HG03442 (cell line): ENCODE data around the gene GTF2A1L.
"Not testable (repeated sequence)": the region's sequence is repeated elsewhere in the genome, so short reads cannot be mapped to it uniquely, and the experiment has no call there.

ENCODE experiments used
- ATAC-seq: cut with Tn5 transposase; IDR thresholded peaks from one replicate; pipeline ENCODE4 v1.9.1; 2021; ENCODE audit warnings: mild to moderate bottlenecking, moderate library complexity; ENCODE audit not compliant: unreplicated experiment

The GTF2A1L gene

GRCh38 chr2:48695991-48696390 lies 78.3 kb downstream of the GTF2A1L start:
- ATAC-seq = no peak

- ATAC-seq = no peak
These were observed 79.2 kb downstream of the GTF2A1L start for GRCh38 chr2:48696881-48697280.

GRCh38 chr2:48699348-48699930 lies 81.8 kb downstream of the GTF2A1L start:
- no peak for ATAC-seq

- not testable (repeated sequence) for ATAC-seq
These were observed 86.0 kb downstream of the GTF2A1L start for GRCh38 chr2:48703621-48704020.

GRCh38 chr2:48707466-48707865 lies 89.8 kb downstream of the GTF2A1L start:
- ATAC-seq = no peak

- no peak for ATAC-seq
These were observed 91.7 kb downstream of the GTF2A1L start for GRCh38 chr2:48709096-48710034.

GRCh38 chr2:48711343-48711742 lies 93.7 kb downstream of the GTF2A1L start:
- no peak for ATAC-seq

- ATAC-seq = no peak
These were observed 94.5 kb downstream of the GTF2A1L start for GRCh38 chr2:48712151-48712550.

GRCh38 chr2:48713647-48714046 lies 96.0 kb downstream of the GTF2A1L start:
- no peak for ATAC-seq

- ATAC-seq = no peak
These were observed 96.6 kb downstream of the GTF2A1L start for GRCh38 chr2:48714245-48714644.

GRCh38 chr2:48715042-48715899 lies 97.6 kb downstream of the GTF2A1L start:
- ATAC-seq = no peak

- ATAC-seq = no peak
These were observed 98.3 kb downstream of the GTF2A1L start for GRCh38 chr2:48715956-48716355.

GRCh38 chr2:48717846-48718245 lies 100.2 kb downstream of the GTF2A1L start:
- no peak for ATAC-seq

- no peak for ATAC-seq
These were observed 102.0 kb downstream of the GTF2A1L start for GRCh38 chr2:48719480-48720177.

- ATAC-seq = no peak
These were observed 103.5 kb downstream of the GTF2A1L start for GRCh38 chr2:48721158-48721557.

GRCh38 chr2:48722391-48722790 lies 104.7 kb downstream of the GTF2A1L start:
- no peak for ATAC-seq

- ATAC-seq = no peak
These were observed 105.5 kb downstream of the GTF2A1L start for GRCh38 chr2:48723129-48723528.

GRCh38 chr2:48724278-48724677 lies 106.6 kb downstream of the GTF2A1L start:
- no peak for ATAC-seq

GRCh38 chr2:48725696-48726494 lies 108.2 kb downstream of the GTF2A1L start:
- no peak for ATAC-seq

- no peak for ATAC-seq
These were observed 109.9 kb downstream of the GTF2A1L start for GRCh38 chr2:48727560-48727959.
